ENCODE measurements around the gene PMM2.
"Not testable (repeated sequence)": the region's sequence is repeated elsewhere in the genome, so short reads cannot be mapped to it uniquely, and the experiment has no call there.

The PMM2 gene

GRCh38 chr16:8819411-8820034, 21.9 kb downstream of the PMM2 start:
- DNase-seq, result no peak

GRCh38 chr16:8822403-8822802, 24.8 kb downstream of the PMM2 start:
- no peak for DNase-seq

GRCh38 chr16:8826278-8826879, 28.7 kb downstream of the PMM2 start:
- DNase-seq, result no peak

- no peak for DNase-seq
Measured at GRCh38 chr16:8828541-8829165, 31.0 kb downstream of the PMM2 start.

- no peak for DNase-seq
Measured at GRCh38 chr16:8831450-8831849, 33.8 kb downstream of the PMM2 start.

- no peak for DNase-seq
Measured at GRCh38 chr16:8831871-8832716, 34.5 kb downstream of the PMM2 start.

GRCh38 chr16:8832717-8833105, 35.1 kb downstream of the PMM2 start:
- DNase-seq, result no peak

GRCh38 chr16:8836797-8837196, 39.2 kb downstream of the PMM2 start:
- DNase-seq, result not testable (repeated sequence)

- not testable (repeated sequence) for DNase-seq
Measured at GRCh38 chr16:8837594-8837993, 40.0 kb downstream of the PMM2 start.

GRCh38 chr16:8842016-8842415, 44.4 kb downstream of the PMM2 start:
- DNase-seq, result not testable (repeated sequence)

GRCh38 chr16:8843296-8843695, 45.7 kb downstream of the PMM2 start:
- not testable (repeated sequence) for DNase-seq

- no peak for DNase-seq
Measured at GRCh38 chr16:8845699-8846298, 48.2 kb downstream of the PMM2 start.

GRCh38 chr16:8846401-8846932, 48.8 kb downstream of the PMM2 start:
- no peak for DNase-seq

GRCh38 chr16:8847145-8847544, 49.5 kb downstream of the PMM2 start:
- DNase-seq, result no peak

GRCh38 chr16:8847623-8848022, 50.0 kb downstream of the PMM2 start:
- DNase-seq, result no peak

GRCh38 chr16:8848231-8848938, 50.7 kb downstream of the PMM2 start:
- no peak for DNase-seq

- DNase-seq, result no peak
Measured at GRCh38 chr16:8848939-8849391, 51.3 kb downstream of the PMM2 start.

GRCh38 chr16:8849411-8850011, 51.9 kb downstream of the PMM2 start:
- no peak for DNase-seq

- DNase-seq, result no peak
Measured at GRCh38 chr16:8850279-8850885, 52.7 kb downstream of the PMM2 start.

GRCh38 chr16:8851761-8852403, 54.2 kb downstream of the PMM2 start:
- no peak for DNase-seq

- no peak for DNase-seq
Measured at GRCh38 chr16:8852534-8852933, 54.9 kb downstream of the PMM2 start.
